ENCODE results near the gene SLC30A7.

SLC30A7 gene

GRCh38 chr1:100972185-100972584 lies 76.3 kb downstream of the SLC30A7 start:
- no peak for DNase-seq (ENCODE audit: low spot score)

- DNase-seq (ENCODE audit: low spot score) = no peak
These were observed 81.0 kb downstream of the SLC30A7 start for GRCh38 chr1:100976936-100977335.

GRCh38 chr1:100979631-100980030 lies 83.7 kb downstream of the SLC30A7 start:
- DNase-seq (ENCODE audit: low spot score) = no peak

- no peak for DNase-seq (ENCODE audit: low spot score)
These were observed 86.9 kb downstream of the SLC30A7 start for GRCh38 chr1:100982793-100983192.

GRCh38 chr1:100988121-100988520 lies 92.2 kb downstream of the SLC30A7 start:
- DNase-seq (ENCODE audit: low spot score) = no peak

GRCh38 chr1:100989306-100990077 lies 93.6 kb downstream of the SLC30A7 start:
- no peak for DNase-seq (ENCODE audit: low spot score)

GRCh38 chr1:100995198-100995988 lies 99.5 kb downstream of the SLC30A7 start:
- DNase-seq (ENCODE audit: low spot score) = no peak

GRCh38 chr1:100998426-100998825 lies 102.5 kb downstream of the SLC30A7 start:
- DNase-seq (ENCODE audit: low spot score) = no peak

- no peak for DNase-seq (ENCODE audit: low spot score)
These were observed 104.4 kb downstream of the SLC30A7 start for GRCh38 chr1:101000131-101000873.

GRCh38 chr1:101002551-101002950 lies 106.7 kb downstream of the SLC30A7 start:
- DNase-seq (ENCODE audit: low spot score) = no peak

GRCh38 chr1:101003012-101003650 lies 107.2 kb downstream of the SLC30A7 start:
- DNase-seq (ENCODE audit: low spot score) = no peak

- DNase-seq (ENCODE audit: low spot score) = peak; percentile 22
These were observed 108.2 kb downstream of the SLC30A7 start for GRCh38 chr1:101004061-101004460.

- no peak for DNase-seq (ENCODE audit: low spot score)
These were observed 108.8 kb downstream of the SLC30A7 start for GRCh38 chr1:101004670-101005069.

- DNase-seq (ENCODE audit: low spot score) = no peak
These were observed 109.3 kb downstream of the SLC30A7 start for GRCh38 chr1:101005183-101005582.

GRCh38 chr1:101005871-101006270 lies 110.0 kb downstream of the SLC30A7 start:
- no peak for DNase-seq (ENCODE audit: low spot score)

- DNase-seq (ENCODE audit: low spot score) = no peak
These were observed 110.7 kb downstream of the SLC30A7 start for GRCh38 chr1:101006553-101006952.

- no peak for DNase-seq (ENCODE audit: low spot score)
These were observed 112.4 kb downstream of the SLC30A7 start for GRCh38 chr1:101008229-101008834.

GRCh38 chr1:101013776-101014175 lies 117.9 kb downstream of the SLC30A7 start:
- DNase-seq (ENCODE audit: low spot score) = no peak

- DNase-seq (ENCODE audit: low spot score) = no peak
These were observed 121.6 kb downstream of the SLC30A7 start for GRCh38 chr1:101017448-101017847.

- no peak for DNase-seq (ENCODE audit: low spot score)
These were observed 126.4 kb downstream of the SLC30A7 start for GRCh38 chr1:101022294-101022693.

- no peak for DNase-seq (ENCODE audit: low spot score)
These were observed 129.4 kb downstream of the SLC30A7 start for GRCh38 chr1:101025283-101025656.
